Left ventricle myocardium inferior (tissue), 1 donor: ENCODE data around the gene CCDC57. TPM values are rescaled to one million over a fixed set of nuclear protein-coding genes. Genes with fewer than 3 reads are reported as not detected.

Experiments used
- DNase-seq: peaks from one replicate; pipeline ENCODE4 v3.0.0-alpha.2; 2020
- H3K27ac ChIP-seq: fragments of 200-600 bp; replicated peaks from 2 replicates; pipeline ENCODE4 v1.8.0; 2021
- H3K27me3 ChIP-seq: fragments of 200-600 bp; 2 replicates; pipeline ENCODE4 v1.8.0; 2021; ENCODE audit warnings: low read depth
- H3K36me3 ChIP-seq: fragments of 200-600 bp; 2 replicates; pipeline ENCODE4 v1.8.0; 2021
- H3K4me1 ChIP-seq: fragments of 200-600 bp; 2 replicates; pipeline ENCODE4 v1.8.0; 2021
- H3K4me3 ChIP-seq: fragments of 200-600 bp; 2 replicates; pipeline ENCODE4 v1.8.0; 2021; ENCODE audit warnings: mild to moderate bottlenecking, moderate library complexity
- H3K9me3 ChIP-seq: fragments of 200-600 bp; replicated peaks from 2 replicates; pipeline ENCODE4 v1.8.0; 2021
- intact Hi-C: fragments of 100-400 bp; cut with micrococcal nuclease; formaldehyde crosslinking; loops from one replicate; pipeline ENCODE4 v1.11.0; 2022
- total RNA-seq: library from RNA; stranded (reverse); fragmentation: NEBNext Ultra II Directional; extraction: Animal tissue kit (Norgen Biotek cat#: 25700); gene quantifications from one replicate; pipeline ENCODE4 v1.2.1, GENCODE V29; 2021
- TF ChIP-seq, protein P1 (sequence below): fragments of 200-600 bp; IDR thresholded peaks from 2 replicates; pipeline ENCODE4 v1.8.0; 2021; ENCODE audit warnings: antibody characterized with exemption, mild to moderate bottlenecking, borderline replicate concordance
- donor health status: DM: no; HTN: yes; CAD: no; lungs with severe emphysema.

CCDC57 gene
- total RNA-seq, 1 donor from 2014 or later: 8.1 TPM

DNA sequence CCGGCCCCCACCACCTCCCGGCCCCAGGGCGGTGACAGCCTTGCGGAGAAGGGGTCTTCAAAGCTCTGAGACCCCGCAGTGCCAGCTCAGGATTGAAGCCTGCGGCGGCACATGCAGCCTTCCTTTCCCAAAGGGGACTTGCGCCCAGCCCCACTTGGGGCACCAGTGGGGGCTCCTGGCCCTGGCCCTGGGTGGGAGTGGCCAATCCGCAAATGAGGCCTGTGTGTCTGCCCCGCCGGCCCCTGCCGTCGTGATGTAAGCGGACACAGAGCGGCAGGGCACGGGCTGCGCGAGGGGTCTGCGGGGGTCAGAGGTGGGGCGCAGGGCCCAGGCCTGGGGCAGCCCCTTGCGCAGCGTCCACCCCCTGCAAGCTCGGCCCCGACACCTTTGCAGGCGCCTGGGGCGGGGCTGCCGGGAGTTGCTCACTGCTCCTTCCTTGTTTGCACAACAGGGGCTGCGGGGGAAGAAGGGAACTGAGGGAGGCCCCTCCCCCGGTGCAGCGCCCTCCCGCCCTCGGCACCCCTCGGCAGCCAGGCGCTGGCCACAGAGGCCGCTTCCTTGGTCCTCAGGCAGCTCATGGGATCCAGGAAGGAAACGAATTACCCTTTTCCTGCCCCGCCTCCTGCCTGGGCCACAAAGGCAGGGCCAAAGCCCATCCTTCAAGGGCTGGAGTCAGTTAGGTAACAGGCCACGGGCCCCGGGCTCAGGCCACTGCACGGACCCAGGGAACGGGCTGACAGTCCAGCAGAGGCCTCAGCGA lies 19.1 kb upstream of the CCDC57 start:
- H3K4me1 ChIP-seq: peaks cover 75% of the 10 kb centered on the region
- peak; percentile 86 for DNase-seq
- H3K27ac ChIP-seq: peak overlapping the region; percentile 98
- no peaks in the 10 kb centered on the region for H3K9me3 ChIP-seq
- no peaks in the 10 kb centered on the region for H3K36me3 ChIP-seq
- H3K27me3 ChIP-seq: peaks cover 13% of the 10 kb centered on the region
- H3K4me3 ChIP-seq: peak overlapping the region; percentile 73
- TF ChIP-seq, protein P1, sequence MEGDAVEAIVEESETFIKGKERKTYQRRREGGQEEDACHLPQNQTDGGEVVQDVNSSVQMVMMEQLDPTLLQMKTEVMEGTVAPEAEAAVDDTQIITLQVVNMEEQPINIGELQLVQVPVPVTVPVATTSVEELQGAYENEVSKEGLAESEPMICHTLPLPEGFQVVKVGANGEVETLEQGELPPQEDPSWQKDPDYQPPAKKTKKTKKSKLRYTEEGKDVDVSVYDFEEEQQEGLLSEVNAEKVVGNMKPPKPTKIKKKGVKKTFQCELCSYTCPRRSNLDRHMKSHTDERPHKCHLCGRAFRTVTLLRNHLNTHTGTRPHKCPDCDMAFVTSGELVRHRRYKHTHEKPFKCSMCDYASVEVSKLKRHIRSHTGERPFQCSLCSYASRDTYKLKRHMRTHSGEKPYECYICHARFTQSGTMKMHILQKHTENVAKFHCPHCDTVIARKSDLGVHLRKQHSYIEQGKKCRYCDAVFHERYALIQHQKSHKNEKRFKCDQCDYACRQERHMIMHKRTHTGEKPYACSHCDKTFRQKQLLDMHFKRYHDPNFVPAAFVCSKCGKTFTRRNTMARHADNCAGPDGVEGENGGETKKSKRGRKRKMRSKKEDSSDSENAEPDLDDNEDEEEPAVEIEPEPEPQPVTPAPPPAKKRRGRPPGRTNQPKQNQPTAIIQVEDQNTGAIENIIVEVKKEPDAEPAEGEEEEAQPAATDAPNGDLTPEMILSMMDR: no peak
- intact Hi-C loops: loop anchor here (10.0 kb wide), 1 partner anchor 93 kb away; no protein-coding TSS in a partner anchor

DNA sequence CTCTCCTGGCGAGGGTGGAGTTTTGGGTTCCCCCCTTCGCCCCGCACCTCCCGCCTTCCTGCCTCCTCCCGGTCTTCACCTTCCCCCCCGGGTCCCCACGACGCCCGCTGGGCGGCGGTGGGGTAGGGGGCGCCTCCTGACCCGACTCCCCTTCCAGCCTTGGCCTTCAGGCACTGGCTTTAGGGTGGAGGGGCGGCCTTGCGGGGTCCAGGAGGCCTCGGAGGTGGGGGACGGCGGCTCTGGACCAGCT lies 18.6 kb upstream of the CCDC57 start:
- Histone ChIP-seq H3K4me3 (peak overlapping the region; percentile 73), H3K36me3 (no peaks in the 10 kb centered on the region), H3K4me1 (peaks cover 75% of the 10 kb centered on the region), H3K27ac (peak overlapping the region; percentile 98), H3K9me3 (no peaks in the 10 kb centered on the region), H3K27me3 (peaks cover 13% of the 10 kb centered on the region)
- intact Hi-C loops: loop anchor here (10.0 kb wide), 1 partner anchor 94 kb away; no protein-coding TSS in a partner anchor
- DNase-seq: no peak
- TF ChIP-seq, protein P1: no peak

DNA sequence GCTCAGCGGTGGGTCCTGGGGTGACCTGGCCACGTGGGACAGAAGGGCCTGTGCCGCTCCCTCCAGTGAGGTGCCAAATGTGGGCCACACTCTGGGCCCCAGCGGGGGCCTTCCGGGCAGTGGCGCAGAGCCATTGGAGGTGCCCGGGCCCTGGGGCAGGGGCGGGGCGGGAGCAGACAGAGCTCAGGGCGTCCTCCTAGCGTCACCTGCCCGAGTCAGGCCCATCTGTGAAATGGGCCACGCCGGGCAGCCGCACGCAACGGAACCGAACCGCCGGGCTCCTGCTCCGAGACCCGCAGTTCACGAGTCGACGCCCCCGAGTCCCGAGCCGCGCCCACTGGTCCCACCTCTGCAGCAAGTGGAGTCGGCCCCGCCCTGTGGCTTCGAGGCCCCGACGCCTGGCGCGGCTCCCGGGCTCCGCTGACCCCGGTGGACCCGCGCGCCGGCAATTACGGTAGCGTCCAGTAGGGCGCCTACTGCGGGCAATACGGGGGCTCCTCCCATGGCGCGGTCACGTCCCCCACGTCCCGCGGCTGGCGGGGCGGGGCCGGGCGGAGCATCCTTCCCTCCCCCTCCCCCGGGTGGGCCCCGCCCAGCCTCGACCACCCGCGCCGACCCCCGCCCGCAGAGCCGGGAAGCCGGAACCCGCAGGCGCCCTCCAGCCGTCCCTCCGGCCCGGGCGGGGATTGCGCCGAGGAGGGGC lies 18.1 kb upstream of the CCDC57 start:
- H3K27me3 ChIP-seq: peaks cover 13% of the 10 kb centered on the region
- peaks cover 75% of the 10 kb centered on the region for H3K4me1 ChIP-seq
- intact Hi-C loops: loop anchor here (10.0 kb wide), 1 partner anchor 94 kb away; no protein-coding TSS in a partner anchor
- DNase-seq: peak; percentile 92
- H3K27ac ChIP-seq: peak overlapping the region; percentile 98
- H3K36me3 ChIP-seq: no peaks in the 10 kb centered on the region
- TF ChIP-seq, protein P1: peak; percentile 80
- no peaks in the 10 kb centered on the region for H3K9me3 ChIP-seq
- H3K4me3 ChIP-seq: peak overlapping the region; percentile 73

DNA sequence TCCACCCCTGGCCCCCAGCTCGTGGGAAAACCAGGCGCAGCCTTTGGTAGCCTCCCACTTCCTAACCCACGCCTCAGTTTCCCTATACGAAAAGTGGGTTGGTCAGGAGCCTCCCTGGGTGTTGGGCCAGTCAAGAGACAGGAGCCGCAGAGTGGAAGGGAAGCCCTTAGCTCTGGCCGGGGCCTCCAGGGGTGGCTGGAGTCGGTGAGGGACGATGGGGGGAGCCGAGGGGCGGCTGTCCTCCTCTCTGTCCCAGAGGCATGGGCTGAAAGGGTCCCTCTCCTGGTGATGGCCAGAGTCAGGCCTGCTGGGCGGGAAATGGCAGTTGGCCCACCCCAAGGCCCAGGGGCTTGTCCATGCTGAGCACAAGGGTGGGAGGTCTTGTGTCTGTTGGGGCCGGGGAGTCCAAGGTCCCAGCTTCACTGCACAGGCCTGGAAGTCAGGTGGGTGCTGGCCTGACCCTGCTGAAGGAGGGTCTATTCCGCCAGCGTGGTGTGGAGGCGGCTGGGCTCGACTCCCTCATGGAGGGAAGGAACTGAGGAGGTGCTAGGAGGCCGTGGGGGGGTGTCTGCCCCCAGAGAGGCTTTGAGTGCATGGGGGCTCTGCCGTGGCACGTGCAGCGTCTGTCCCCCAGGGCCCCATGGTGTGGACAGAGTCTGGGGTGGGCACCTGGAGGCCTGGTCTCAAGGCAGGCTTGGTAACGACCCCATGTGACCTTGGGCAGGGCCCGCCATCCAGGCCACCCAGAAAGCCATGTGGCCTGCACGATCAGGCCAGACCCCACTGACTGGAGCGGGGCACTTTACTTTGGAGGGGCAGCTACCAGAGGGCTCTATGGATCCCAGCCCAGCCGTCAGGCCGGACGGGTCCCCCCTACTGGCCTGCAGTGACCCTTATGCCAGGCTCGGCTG lies 17.3 kb upstream of the CCDC57 start:
- no peaks in the 10 kb centered on the region for H3K9me3 ChIP-seq
- peak overlapping the region; percentile 98 for H3K27ac ChIP-seq
- H3K27me3 ChIP-seq: peaks cover 13% of the 10 kb centered on the region
- peak overlapping the region; percentile 73 for H3K4me3 ChIP-seq
- no peak for DNase-seq
- peaks cover 77% of the 10 kb centered on the region for H3K4me1 ChIP-seq
- TF ChIP-seq, protein P1: no peak
- intact Hi-C loops: loop anchor here (10.0 kb wide), 1 partner anchor 95 kb away; no protein-coding TSS in a partner anchor
- no peaks in the 10 kb centered on the region for H3K36me3 ChIP-seq
